ENCODE data around the gene BPIFA2.

DNA sequence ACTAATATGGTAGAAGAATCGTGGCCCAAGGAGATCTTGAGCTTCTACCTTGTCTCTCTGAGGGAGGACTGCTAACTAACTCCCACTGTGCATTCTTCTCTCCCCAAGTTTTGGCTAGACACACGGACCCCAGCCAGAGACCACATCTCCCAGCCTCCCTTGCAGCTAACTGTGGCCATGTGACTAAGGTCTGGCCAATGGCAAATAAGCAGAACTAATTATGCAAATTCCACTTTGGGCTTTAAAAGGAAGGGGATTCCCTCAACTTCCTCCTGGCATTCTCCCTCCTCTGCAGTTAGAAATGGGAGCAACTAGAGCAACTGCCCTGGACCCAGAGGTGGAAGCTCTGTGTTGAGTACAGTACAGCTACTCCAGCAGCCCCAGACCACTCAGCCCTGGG is 15.4 kb downstream of the BPIFA2 start:
- no peak for TF ChIP-seq POLR2A (IDR thresholded peaks at IDR 0.05; ENCODE audit: low read length)
- TF ChIP-seq GATA1 (IDR thresholded peaks at IDR 0.05; ENCODE audit: low read depth, low read length): no peak

Measured in erythroblast (primary cell).